Measurements from ENCODE around the gene COL18A1. TPM values are rescaled to one million over a fixed set of nuclear protein-coding genes. Genes with fewer than 3 reads are reported as not detected.

COL18A1 gene
- total RNA-seq, 1 donor from 2014 or later = 52.6 TPM

GRCh38 chr21:45482899-45483821 is 78.2 kb downstream of the COL18A1 start:
- Histone ChIP-seq H3K27me3 (no peaks in the 10 kb centered on the region), H4K20me1 (ENCODE audit: low read depth) (peaks cover 9% of the 10 kb centered on the region), H3K79me2 (ENCODE audit: low read depth) (no peaks in the 10 kb centered on the region), H3K9me3 (ENCODE audit: low read depth) (no peaks in the 10 kb centered on the region), H3K4me3 (no peak overlapping the region), H3F3A (ENCODE audit: low read depth) (peaks cover 16% of the 10 kb centered on the region), H3K36me3 (no peaks in the 10 kb centered on the region), H3K4me1 (peaks cover 5% of the 10 kb centered on the region), H3K4me2 (no peak overlapping the region), H2AFZ (replicated peaks) (no peak overlapping the region), H3K27ac (no peak overlapping the region), H3K9ac (no peak overlapping the region)
- no peak overlapping the region for H3K27ac Mint-ChIP-seq
- peaks cover 3% of the 10 kb centered on the region for H3K27me3 Mint-ChIP-seq (ENCODE audit: insufficient read depth, low read depth)
- peaks cover 9% of the 10 kb centered on the region for H3K4me1 Mint-ChIP-seq
- no peaks in the 10 kb centered on the region for H3K9me3 Mint-ChIP-seq
- DNase-seq (ENCODE audit: low spot score) = no peak
- TF ChIP-seq EZH2phosphoT487 (IDR thresholded peaks at IDR 0.05) (no peak), EZH2 (IDR thresholded peaks at IDR 0.05) (no peak)
- TF ChIP-seq, protein P1, sequence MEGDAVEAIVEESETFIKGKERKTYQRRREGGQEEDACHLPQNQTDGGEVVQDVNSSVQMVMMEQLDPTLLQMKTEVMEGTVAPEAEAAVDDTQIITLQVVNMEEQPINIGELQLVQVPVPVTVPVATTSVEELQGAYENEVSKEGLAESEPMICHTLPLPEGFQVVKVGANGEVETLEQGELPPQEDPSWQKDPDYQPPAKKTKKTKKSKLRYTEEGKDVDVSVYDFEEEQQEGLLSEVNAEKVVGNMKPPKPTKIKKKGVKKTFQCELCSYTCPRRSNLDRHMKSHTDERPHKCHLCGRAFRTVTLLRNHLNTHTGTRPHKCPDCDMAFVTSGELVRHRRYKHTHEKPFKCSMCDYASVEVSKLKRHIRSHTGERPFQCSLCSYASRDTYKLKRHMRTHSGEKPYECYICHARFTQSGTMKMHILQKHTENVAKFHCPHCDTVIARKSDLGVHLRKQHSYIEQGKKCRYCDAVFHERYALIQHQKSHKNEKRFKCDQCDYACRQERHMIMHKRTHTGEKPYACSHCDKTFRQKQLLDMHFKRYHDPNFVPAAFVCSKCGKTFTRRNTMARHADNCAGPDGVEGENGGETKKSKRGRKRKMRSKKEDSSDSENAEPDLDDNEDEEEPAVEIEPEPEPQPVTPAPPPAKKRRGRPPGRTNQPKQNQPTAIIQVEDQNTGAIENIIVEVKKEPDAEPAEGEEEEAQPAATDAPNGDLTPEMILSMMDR (IDR thresholded peaks at IDR 0.05) = no peak
- peaks cover 18% of the 10 kb centered on the region for H3K36me3 Mint-ChIP-seq
- no peak overlapping the region for H3K4me3 Mint-ChIP-seq

DNA sequence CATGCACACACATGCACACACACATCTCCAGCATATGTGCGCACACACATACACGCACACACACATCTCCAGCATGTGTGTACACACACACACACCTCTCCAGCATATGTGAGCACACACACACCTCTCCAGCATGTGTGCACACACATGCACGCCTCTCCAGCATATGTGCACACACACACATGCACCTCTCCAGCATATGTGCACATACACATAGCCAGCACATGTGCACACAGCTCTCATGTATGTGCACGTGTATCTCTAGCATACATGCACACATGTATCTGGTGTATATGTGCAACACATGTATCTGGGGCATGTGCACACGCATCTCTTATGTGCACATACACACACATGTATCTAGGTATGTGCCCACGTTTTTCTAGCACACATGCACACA is 79.4 kb downstream of the COL18A1 start:
- no peaks in the 10 kb centered on the region for H3K27me3 ChIP-seq
- H3F3A ChIP-seq (ENCODE audit: low read depth) = peaks cover 9% of the 10 kb centered on the region
- peaks cover 2% of the 10 kb centered on the region for H3K27me3 Mint-ChIP-seq (ENCODE audit: insufficient read depth, low read depth)
- H3K9me3 ChIP-seq (ENCODE audit: low read depth) = no peaks in the 10 kb centered on the region
- peaks cover 11% of the 10 kb centered on the region for H3K36me3 Mint-ChIP-seq
- H3K4me3 ChIP-seq = no peak overlapping the region
- no peaks in the 10 kb centered on the region for H3K9me3 Mint-ChIP-seq
- no peaks in the 10 kb centered on the region for H3K36me3 ChIP-seq
- DNase-seq (ENCODE audit: low spot score) = no peak
- no peak overlapping the region for H3K27ac Mint-ChIP-seq
- H3K4me3 Mint-ChIP-seq = no peak overlapping the region
- peaks cover 14% of the 10 kb centered on the region for H3K4me1 Mint-ChIP-seq
- no peak for TF ChIP-seq EZH2 (IDR thresholded peaks at IDR 0.05)
- no peak for TF ChIP-seq EZH2phosphoT487 (IDR thresholded peaks at IDR 0.05)
- TF ChIP-seq, protein P1 (IDR thresholded peaks at IDR 0.05) = no peak
- peaks cover 16% of the 10 kb centered on the region for H3K4me1 ChIP-seq
- no peak overlapping the region for H3K27ac ChIP-seq
- no peak overlapping the region for H2AFZ ChIP-seq (replicated peaks)
- H3K79me2 ChIP-seq (ENCODE audit: low read depth) = no peaks in the 10 kb centered on the region
- no peak overlapping the region for H3K9ac ChIP-seq
- no peak overlapping the region for H3K4me2 ChIP-seq
- peaks cover 20% of the 10 kb centered on the region for H4K20me1 ChIP-seq (ENCODE audit: low read depth)

- Mint-ChIP-seq H3K27me3 (ENCODE audit: insufficient read depth, low read depth) (no peaks in the 10 kb centered on the region), H3K9me3 (no peaks in the 10 kb centered on the region), H3K36me3 (peaks cover 9% of the 10 kb centered on the region), H3K27ac (no peak overlapping the region), H3K4me3 (no peak overlapping the region), H3K4me1 (peaks cover 14% of the 10 kb centered on the region)
- Histone ChIP-seq H3K27me3 (no peaks in the 10 kb centered on the region), H3K9ac (no peak overlapping the region), H3K79me2 (ENCODE audit: low read depth) (no peaks in the 10 kb centered on the region), H3K27ac (no peak overlapping the region), H3K4me1 (peaks cover 19% of the 10 kb centered on the region), H3K4me3 (no peak overlapping the region), H2AFZ (replicated peaks) (no peak overlapping the region), H3K4me2 (no peak overlapping the region), H3F3A (ENCODE audit: low read depth) (peaks cover 7% of the 10 kb centered on the region), H4K20me1 (ENCODE audit: low read depth) (peaks cover 22% of the 10 kb centered on the region), H3K9me3 (ENCODE audit: low read depth) (no peaks in the 10 kb centered on the region), H3K36me3 (no peaks in the 10 kb centered on the region)
- TF ChIP-seq EZH2 (IDR thresholded peaks at IDR 0.05) (no peak), EZH2phosphoT487 (IDR thresholded peaks at IDR 0.05) (no peak)
- TF ChIP-seq, protein P1 (IDR thresholded peaks at IDR 0.05) = no peak
- DNase-seq (ENCODE audit: low spot score) = no peak
Observed at GRCh38 chr21:45485686-45486442, 80.9 kb downstream of the COL18A1 start.
